BJ (cell line): ENCODE results near the gene DISP3. TPM values are rescaled to one million over a fixed set of nuclear protein-coding genes. Genes with fewer than 3 reads are reported as not detected.

Source experiments
- CTCF ChIA-PET: fragments of 350-600 bp; formaldehyde crosslinking; extraction: SDS; loops from one replicate; lab custom pipeline; 2021; ENCODE audit warnings: antibody characterized with exemption, inconsistent platforms; lab: Yijun Ruan, JAX
- POLR2A ChIA-PET: fragments of 300-600 bp; sonication (Branson Sonifier 250); formaldehyde crosslinking; extraction: SDS; loops from one replicate; lab custom pipeline; 2021; ENCODE audit warnings: antibody characterized with exemption; lab: Charles Lee
- DNase-seq: peaks from one replicate; pipeline ENCODE4 v3.0.0-alpha.2; 2011; ENCODE audit warnings: low read depth
- H3K27me3 ChIP-seq: 2 replicates; pipeline ENCODE4 v1.6.0; 2011; ENCODE audit warnings: low read length; ENCODE audit not compliant: control insufficient read depth, insufficient read depth
- H3K36me3 ChIP-seq: 2 replicates; pipeline ENCODE4 v1.5.1; 2011; ENCODE audit warnings: low read length; ENCODE audit not compliant: control insufficient read depth, insufficient read depth
- H3K4me3 ChIP-seq: 2 replicates; pipeline ENCODE4 v1.5.1; 2011; ENCODE audit warnings: low read depth, mild to moderate bottlenecking, control low read depth, low read length
- CTCF ChIP-seq: IDR thresholded peaks from 2 replicates; pipeline ENCODE4 v1.5.1; 2011; ENCODE audit warnings: low read depth, mild to moderate bottlenecking, control low read depth, inconsistent platforms, low read length, moderate library complexity; ENCODE audit not compliant: insufficient read depth
- polyA plus RNA-seq: library from polyadenylated mRNA; depleted of rRNA; stranded (reverse); fragments of >200 nt; gene quantifications from 2 replicates; pipeline ENCODE4 v1.2.3, GENCODE V29; 2011

Gene DISP3
- polyA plus RNA-seq, 1 experiment: 0.02 TPM

- CTCF ChIA-PET: no interaction called here
- Histone ChIP-seq H3K36me3 (no peaks in the 10 kb centered on the region), H3K4me3 (no peak overlapping the region), H3K27me3 (no peaks in the 10 kb centered on the region; the same call in 1 of the 2 replicates)
- DNase-seq: no peak
- no peak for TF ChIP-seq CTCF
- POLR2A ChIA-PET: no interaction called here
Observed at GRCh38 chr1:11458811-11459275, 20.1 kb upstream of the DISP3 start.

GRCh38 chr1:11461531-11462137 lies 17.3 kb upstream of the DISP3 start:
- DNase-seq: no peak
- ChIA-PET CTCF (no interaction called here), POLR2A (no interaction called here)
- Histone ChIP-seq H3K27me3 (no peaks in the 10 kb centered on the region; the same call in 1 of the 2 replicates), H3K36me3 (no peaks in the 10 kb centered on the region), H3K4me3 (no peak overlapping the region)
- TF ChIP-seq CTCF: no peak

GRCh38 chr1:11462224-11462923 lies 16.6 kb upstream of the DISP3 start:
- POLR2A ChIA-PET: no interaction called here
- DNase-seq: no peak
- H3K36me3 ChIP-seq: no peaks in the 10 kb centered on the region
- no peaks in the 10 kb centered on the region; the same call in 1 of the 2 replicates for H3K27me3 ChIP-seq
- no peak overlapping the region for H3K4me3 ChIP-seq
- CTCF ChIA-PET: no interaction called here
- TF ChIP-seq CTCF: no peak

GRCh38 chr1:11463177-11463576 lies 15.8 kb upstream of the DISP3 start:
- ChIA-PET CTCF (no interaction called here), POLR2A (no interaction called here)
- Histone ChIP-seq H3K27me3 (no peaks in the 10 kb centered on the region; the same call in 1 of the 2 replicates), H3K36me3 (no peaks in the 10 kb centered on the region), H3K4me3 (no peak overlapping the region)
- TF ChIP-seq CTCF: no peak
- DNase-seq: no peak

- Histone ChIP-seq H3K4me3 (no peak overlapping the region), H3K27me3 (no peaks in the 10 kb centered on the region; the same call in 1 of the 2 replicates), H3K36me3 (no peaks in the 10 kb centered on the region)
- ChIA-PET CTCF (interaction anchor here (0.6 kb wide), 1 partner anchor 177 kb away, joined by 3 read pairs; no protein-coding TSS in a partner anchor), POLR2A (no interaction called here)
- no peak for TF ChIP-seq CTCF
- DNase-seq: no peak
Observed at GRCh38 chr1:11465307-11465706, 13.6 kb upstream of the DISP3 start.
